PC-3 (cell line): ENCODE measurements around the gene CCDC69. TPM values are rescaled to one million over a fixed set of nuclear protein-coding genes. Genes with fewer than 3 reads are reported as not detected.

ENCODE experiments used
- ATAC-seq: fragments of 200-7000 bp; cut with Tn5 transposase; 2 replicates; pipeline ENCODE4 v1.9.1; 2020; ENCODE audit warnings: mild to moderate bottlenecking, moderate library complexity
- BruUV-seq: library from RNA; stranded (reverse); fragments of 400-500 nt; replicated peaks from 2 replicates; lab custom pipeline; 2021; lab: Mats Ljungman, UMichigan
- CTCF ChIA-PET: fragments of 300-600 bp; sonication (Branson Sonifier 250); formaldehyde crosslinking; loops from one replicate; lab custom pipeline; 2022; ENCODE audit warnings: antibody characterized with exemption; lab: Charles Lee
- POLR2A ChIA-PET: fragments of 300-600 bp; sonication (Branson Sonifier 250); formaldehyde crosslinking; loops from one replicate; lab custom pipeline; 2022; ENCODE audit warnings: antibody characterized with exemption; ENCODE audit not compliant: unreplicated experiment; lab: Charles Lee
- DNase-seq: peaks from one replicate; pipeline ENCODE4 v3.0.0-alpha.2; 2015
- H2AFZ ChIP-seq: fragments of 300-600 bp; sonication (generic); 2 replicates; pipeline ENCODE4 v1.6.0; 2016; ENCODE audit warnings: antibody characterized with exemption, low read length
- H3F3A ChIP-seq: fragments of 300-600 bp; sonication (generic); one replicate; pipeline ENCODE4 v1.6.0; 2017; ENCODE audit warnings: antibody characterized with exemption, low read length, control low read depth, mild to moderate bottlenecking; ENCODE audit not compliant: unreplicated experiment
- H3K27ac ChIP-seq: fragments of 300-600 bp; sonication (generic); 2 replicates; pipeline ENCODE4 v1.5.1; 2016; ENCODE audit warnings: mild to moderate bottlenecking, low read length
- H3K27me3 ChIP-seq: fragments of 300-600 bp; sonication (generic); 2 replicates; pipeline ENCODE4 v1.6.1; 2016; ENCODE audit warnings: low read length, mixed read lengths
- H3K36me3 ChIP-seq: fragments of 300-600 bp; sonication (generic); 2 replicates; pipeline ENCODE4 v1.6.1; 2016; ENCODE audit warnings: low read depth, mixed run types, low read length, mixed read lengths
- H3K4me1 ChIP-seq: fragments of 300-600 bp; sonication (generic); 2 replicates; pipeline ENCODE4 v1.5.1; 2016; ENCODE audit warnings: low read length; ENCODE audit not compliant: insufficient read depth
- H3K4me2 ChIP-seq: fragments of 300-600 bp; sonication (generic); 2 replicates; pipeline ENCODE4 v1.6.0; 2016; ENCODE audit warnings: low read length
- H3K4me3 ChIP-seq: fragments of 300-600 bp; sonication (generic); 2 replicates; pipeline ENCODE4 v1.5.1; 2016; ENCODE audit warnings: mild to moderate bottlenecking, low read length, mixed read lengths
- H3K79me2 ChIP-seq: fragments of 300-600 bp; sonication (generic); 2 replicates; pipeline ENCODE4 v1.6.1; 2017; ENCODE audit warnings: low read length, mixed read lengths
- H3K9ac ChIP-seq: fragments of 300-600 bp; sonication (generic); 2 replicates; pipeline ENCODE4 v1.6.0; 2016; ENCODE audit warnings: mild to moderate bottlenecking, low read length
- H3K9me2 ChIP-seq: fragments of 300-600 bp; sonication (generic); replicated peaks from 2 replicates; pipeline ENCODE4 v1.6.1; 2016; ENCODE audit warnings: mixed run types, low read length, mixed read lengths
- H3K9me3 ChIP-seq: fragments of 300-600 bp; sonication (generic); 2 replicates; pipeline ENCODE4 v1.6.1; 2016; ENCODE audit warnings: low read length, mixed read lengths
- H4K20me1 ChIP-seq: fragments of 300-600 bp; sonication (generic); 2 replicates; pipeline ENCODE4 v1.6.1; 2016; ENCODE audit warnings: low read length, mixed read lengths
- EZH2 ChIP-seq: fragments of 300-600 bp; sonication (generic); IDR thresholded peaks from one replicate; pipeline ENCODE4 v1.6.1; 2017; ENCODE audit warnings: antibody characterized with exemption, mild to moderate bottlenecking, low read length; ENCODE audit not compliant: unreplicated experiment
- EZH2phosphoT487 ChIP-seq: fragments of 300-600 bp; sonication (generic); IDR thresholded peaks from 2 replicates; pipeline ENCODE4 v1.6.1; 2018; ENCODE audit warnings: mild to moderate bottlenecking, antibody characterized with exemption, low read length, borderline replicate concordance
- intact Hi-C: fragments of 100-400 bp; cut with micrococcal nuclease; formaldehyde crosslinking; loops from 2 replicates; pipeline ENCODE4 v1.9.0; 2023
- total RNA-seq: library from RNA; depleted of rRNA; stranded (reverse); fragments of >200 nt; gene quantifications from 2 replicates; pipeline ENCODE4 v1.2.3, GENCODE V29; 2014
- TF ChIP-seq, protein P1 (sequence below): fragments of 300-600 bp; sonication (generic); conservative IDR thresholded peaks from 2 replicates; pipeline ENCODE4 v1.5.1; 2017; ENCODE audit warnings: antibody characterized with exemption, low read depth, mild to moderate bottlenecking, low read length

Gene CCDC69
- total RNA-seq, 1 experiment from 2014 or later, result 26.4 TPM

DNA sequence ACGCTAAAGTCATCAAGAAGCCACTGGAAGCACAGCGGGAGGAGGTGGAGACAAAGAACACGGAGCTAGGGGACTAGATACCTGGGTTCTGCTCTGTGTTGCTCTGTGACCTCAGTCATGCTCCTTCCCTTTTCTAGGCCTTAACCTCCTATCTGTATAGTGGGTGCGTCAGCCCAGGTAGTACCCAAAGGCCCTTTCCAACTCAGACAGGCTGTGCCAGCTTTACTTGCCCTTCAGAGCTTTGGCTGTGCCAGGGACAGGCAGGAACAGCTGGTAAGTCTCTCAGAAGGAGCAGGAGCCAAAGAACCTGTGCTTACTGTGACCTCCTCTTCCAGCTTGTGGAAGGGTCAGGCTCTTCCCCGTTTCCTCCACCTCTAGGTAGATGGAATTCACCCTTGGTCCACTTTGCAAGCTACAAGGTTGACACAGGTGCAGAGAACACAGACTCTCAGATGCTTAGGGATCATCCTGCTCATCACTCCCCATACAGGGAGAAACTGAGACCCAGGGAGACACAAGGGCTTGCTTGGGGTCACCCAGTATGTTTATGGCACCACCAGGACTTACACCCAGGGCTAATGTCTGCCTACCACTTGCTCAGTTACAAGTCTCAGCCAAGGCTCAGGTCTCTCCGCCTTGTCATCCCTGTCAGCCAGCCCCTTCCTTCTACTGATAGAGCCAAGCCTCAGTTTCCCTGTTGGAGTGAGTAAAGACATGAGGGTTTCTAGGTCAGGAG, 1.7 kb downstream of the CCDC69 start:
- no peak overlapping the region for H2AFZ ChIP-seq
- H3K27ac ChIP-seq, result no peak overlapping the region
- no peaks in the 10 kb centered on the region for H3K27me3 ChIP-seq
- no peaks in the 10 kb centered on the region for H3K9me3 ChIP-seq
- H3K9ac ChIP-seq, result no peak overlapping the region
- no TSS peak for BruUV-seq
- peaks cover 19% of the 10 kb centered on the region; the same call in 1 of the 2 replicates for H3K4me1 ChIP-seq
- H3K36me3 ChIP-seq, result no peaks in the 10 kb centered on the region
- DNase-seq (no peak), ATAC-seq (no peak)
- H3K4me2 ChIP-seq, result peak overlapping the region; percentile 86; the same call in 1 of the 2 replicates
- no peaks in the 10 kb centered on the region for H3K79me2 ChIP-seq
- no peaks in the 10 kb centered on the region for H4K20me1 ChIP-seq
- no peak overlapping the region; the same call in 1 of the 2 replicates for H3K4me3 ChIP-seq
- no peaks in the 10 kb centered on the region for H3F3A ChIP-seq
- intact Hi-C loops, result no loop called here
- H3K9me2 ChIP-seq, result no peaks in the 10 kb centered on the region
- CTCF ChIA-PET, result interaction anchor here (1.0 kb wide), 1 partner anchor 31 kb away, joined by 4 read pairs; the partner anchor contains the start of gene GM2A
- POLR2A ChIA-PET, result no interaction called here
- TF ChIP-seq EZH2phosphoT487 (no peak), EZH2 (no peak)
- TF ChIP-seq, protein P1, sequence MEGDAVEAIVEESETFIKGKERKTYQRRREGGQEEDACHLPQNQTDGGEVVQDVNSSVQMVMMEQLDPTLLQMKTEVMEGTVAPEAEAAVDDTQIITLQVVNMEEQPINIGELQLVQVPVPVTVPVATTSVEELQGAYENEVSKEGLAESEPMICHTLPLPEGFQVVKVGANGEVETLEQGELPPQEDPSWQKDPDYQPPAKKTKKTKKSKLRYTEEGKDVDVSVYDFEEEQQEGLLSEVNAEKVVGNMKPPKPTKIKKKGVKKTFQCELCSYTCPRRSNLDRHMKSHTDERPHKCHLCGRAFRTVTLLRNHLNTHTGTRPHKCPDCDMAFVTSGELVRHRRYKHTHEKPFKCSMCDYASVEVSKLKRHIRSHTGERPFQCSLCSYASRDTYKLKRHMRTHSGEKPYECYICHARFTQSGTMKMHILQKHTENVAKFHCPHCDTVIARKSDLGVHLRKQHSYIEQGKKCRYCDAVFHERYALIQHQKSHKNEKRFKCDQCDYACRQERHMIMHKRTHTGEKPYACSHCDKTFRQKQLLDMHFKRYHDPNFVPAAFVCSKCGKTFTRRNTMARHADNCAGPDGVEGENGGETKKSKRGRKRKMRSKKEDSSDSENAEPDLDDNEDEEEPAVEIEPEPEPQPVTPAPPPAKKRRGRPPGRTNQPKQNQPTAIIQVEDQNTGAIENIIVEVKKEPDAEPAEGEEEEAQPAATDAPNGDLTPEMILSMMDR, result no peak

GRCh38 chr5:151221574-151221973, 2.3 kb downstream of the CCDC69 start:
- H3K9ac ChIP-seq, result no peak overlapping the region
- no peaks in the 10 kb centered on the region for H3K27me3 ChIP-seq
- DNase-seq (peak; percentile 35), ATAC-seq (peak; percentile 27; the same call in 1 of the 2 replicates)
- H3K79me2 ChIP-seq, result no peaks in the 10 kb centered on the region
- H3K4me1 ChIP-seq, result peaks cover 19% of the 10 kb centered on the region; the same call in 1 of the 2 replicates
- ChIA-PET CTCF (interaction anchor here (0.7 to 1.0 kb wide), 2 partner anchors 31 to 96 kb away, joined by 4 read pairs; partner anchors contain the start of gene GM2A), POLR2A (no interaction called here)
- H3K4me3 ChIP-seq, result no peak overlapping the region
- no peaks in the 10 kb centered on the region for H3K9me3 ChIP-seq
- TF ChIP-seq, protein P1, result no peak
- no peak for TF ChIP-seq EZH2
- no peak for TF ChIP-seq EZH2phosphoT487
- no peaks in the 10 kb centered on the region for H3K9me2 ChIP-seq
- no peak overlapping the region for H3K27ac ChIP-seq
- BruUV-seq, result no TSS peak
- no peak overlapping the region for H2AFZ ChIP-seq
- no peak overlapping the region for H3K4me2 ChIP-seq
- intact Hi-C loops, result no loop called here
- H4K20me1 ChIP-seq, result no peaks in the 10 kb centered on the region
- H3K36me3 ChIP-seq, result no peaks in the 10 kb centered on the region
- no peaks in the 10 kb centered on the region for H3F3A ChIP-seq

DNA sequence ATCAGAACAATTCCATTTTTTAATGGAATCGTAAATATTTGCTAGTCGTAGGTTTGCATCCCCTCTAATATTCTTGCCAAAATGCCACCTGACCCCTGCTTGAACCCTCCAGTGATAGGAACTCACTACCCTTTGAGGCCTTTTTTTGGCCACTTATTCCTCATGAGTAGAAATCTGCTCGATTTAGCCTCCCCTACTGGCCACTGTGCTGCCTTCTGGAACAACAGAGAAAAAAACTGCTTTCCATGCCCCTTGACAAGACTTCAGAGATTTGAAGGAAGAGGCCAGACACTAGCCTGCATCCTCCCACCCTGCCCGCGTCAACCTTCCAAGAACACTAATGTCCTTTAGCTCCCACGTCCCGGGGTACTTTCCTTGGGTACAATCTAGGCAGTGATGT, 4.1 kb downstream of the CCDC69 start:
- ATAC-seq, result no peak
- H3K27me3 ChIP-seq, result no peaks in the 10 kb centered on the region
- DNase-seq, result no peak
- TF ChIP-seq EZH2phosphoT487 (no peak), EZH2 (no peak)
- TF ChIP-seq, protein P1, result peak; percentile 43; the same call in 1 of the 2 replicates
- no peaks in the 10 kb centered on the region for H3K79me2 ChIP-seq
- H3K9me3 ChIP-seq, result no peaks in the 10 kb centered on the region
- POLR2A ChIA-PET, result no interaction called here
- no peaks in the 10 kb centered on the region for H3K9me2 ChIP-seq
- no peak overlapping the region for H2AFZ ChIP-seq
- BruUV-seq, result no TSS peak
- H3K36me3 ChIP-seq, result no peaks in the 10 kb centered on the region
- H3K27ac ChIP-seq, result no peak overlapping the region
- H3K4me3 ChIP-seq, result no peak overlapping the region
- H3K4me1 ChIP-seq, result peaks cover 28% of the 10 kb centered on the region; the same call in 1 of the 2 replicates
- no peaks in the 10 kb centered on the region for H3F3A ChIP-seq
- intact Hi-C loops, result no loop called here
- H4K20me1 ChIP-seq, result no peaks in the 10 kb centered on the region
- no peak overlapping the region for H3K4me2 ChIP-seq
- CTCF ChIA-PET, result no interaction called here
- no peak overlapping the region for H3K9ac ChIP-seq
